Stimulated activated CD4-positive, alpha-beta T cell treated with anti-CD3 and anti-CD28 coated beads, Interleukin-4, amount 100 ng/mL, for 1 hour (primary cell): ENCODE results near the gene LRRFIP1.

ENCODE experiments used
- DNase-seq: peaks from one replicate; pipeline ENCODE4 v3.0.0-alpha.2; 2020

LRRFIP1 gene

GRCh38 chr2:237798236-237799059, 171.1 kb downstream of the LRRFIP1 start, which contains the start of gene RBM44:
TSS of gene RBM44 (plus strand) at chr2:237798779. CDS start at chr2:237813610, 14,831 bp downstream.
- DNase-seq: no peak

DNA sequence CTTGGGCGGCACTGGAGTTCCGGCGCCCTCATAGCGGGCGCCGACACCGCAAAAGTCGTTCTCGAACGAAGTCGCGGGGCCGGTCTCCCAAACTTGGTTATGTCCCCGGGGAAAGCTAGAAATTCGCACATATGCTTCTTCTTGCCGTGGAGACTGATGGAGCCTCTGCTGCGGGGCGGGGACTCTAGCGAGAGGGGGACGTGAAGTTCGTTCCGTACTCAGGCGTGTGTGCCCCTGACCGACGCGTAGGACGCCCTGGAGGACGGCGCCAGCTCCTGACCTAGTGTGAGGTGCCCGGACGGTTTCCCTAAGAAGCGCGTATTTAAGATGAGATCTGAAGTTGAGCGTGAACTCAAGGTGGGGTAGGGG, 171.7 kb downstream of the LRRFIP1 start:
- DNase-seq: no peak

DNA sequence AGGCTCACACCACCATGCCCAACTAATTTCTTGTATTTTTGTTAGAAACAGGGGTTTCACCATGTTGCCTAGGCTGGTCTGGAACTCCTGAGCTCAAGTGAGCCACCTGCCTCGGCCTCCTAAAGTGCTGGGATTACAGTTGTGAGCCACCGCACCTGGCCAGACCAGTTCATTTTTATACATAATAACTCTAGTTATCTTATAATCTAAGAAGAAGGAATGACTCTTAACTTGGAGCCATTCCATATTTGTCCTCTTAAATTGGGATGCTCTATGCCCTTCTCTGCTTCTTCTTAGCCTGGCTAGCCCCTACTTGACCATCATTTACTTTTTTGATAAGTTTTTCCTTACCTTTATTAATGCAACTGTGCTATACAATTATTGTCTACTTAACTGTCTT, 174.1 kb downstream of the LRRFIP1 start:
- no peak for DNase-seq

DNA sequence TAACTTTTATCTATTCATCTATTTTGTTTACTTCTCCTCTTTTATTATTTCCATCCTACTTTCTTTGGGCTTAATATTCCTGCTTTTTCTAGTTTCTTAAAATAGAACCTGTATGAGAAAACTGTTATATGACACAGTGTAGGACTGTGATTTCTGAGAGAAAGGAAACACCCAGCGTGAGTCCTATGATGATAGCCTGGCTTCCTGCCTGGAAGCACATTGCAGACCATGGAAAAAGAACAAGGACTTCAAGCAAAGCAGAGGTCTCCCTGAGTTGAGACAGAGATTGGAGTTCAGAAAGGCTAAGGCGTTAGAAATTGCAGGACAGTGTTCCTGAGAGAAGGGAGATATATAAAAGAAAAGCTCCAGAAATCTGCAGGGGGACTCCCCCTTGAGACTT, 178.9 kb downstream of the LRRFIP1 start:
- no peak for DNase-seq

DNA sequence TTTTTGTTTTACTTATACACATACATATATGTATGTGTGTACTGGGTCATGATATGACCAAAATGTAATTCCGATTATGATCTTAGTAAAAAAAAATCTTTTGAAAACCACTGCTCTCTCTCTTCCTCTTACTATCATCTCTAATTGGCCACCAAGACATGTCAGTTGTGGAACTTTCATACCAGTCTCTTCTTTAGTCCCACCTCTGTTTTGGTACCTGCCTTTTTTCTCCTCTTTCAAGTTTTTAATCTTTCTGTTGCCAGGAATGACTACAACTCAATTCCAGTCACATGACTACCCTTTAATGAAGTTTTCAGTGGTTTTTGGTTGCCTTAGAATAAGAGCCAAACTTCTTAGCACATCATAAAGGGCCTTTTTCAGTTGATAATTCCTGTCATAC, 188.2 kb downstream of the LRRFIP1 start:
- DNase-seq: no peak

GRCh38 chr2:237816531-237816930, 189.1 kb downstream of the LRRFIP1 start:
- DNase-seq: no peak

DNA sequence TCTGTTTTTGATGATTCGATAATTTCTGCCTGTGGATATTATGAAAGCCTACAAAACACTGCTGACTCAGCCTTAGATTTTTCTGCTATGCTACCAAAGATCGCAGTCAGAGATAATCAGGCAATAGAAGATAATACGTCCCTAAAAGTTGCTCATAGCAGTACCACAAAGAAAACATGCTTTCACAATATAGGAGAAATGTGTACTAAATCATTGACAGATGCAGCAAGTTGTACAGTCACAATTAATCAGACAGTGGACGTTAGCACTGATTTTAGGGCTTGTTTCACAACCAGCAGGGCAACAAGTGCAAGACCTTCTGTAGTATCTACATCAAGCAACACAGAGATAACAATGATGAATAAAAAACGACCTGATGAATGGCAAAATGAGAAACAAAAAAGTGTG, 190.7 kb downstream of the LRRFIP1 start:
- no peak for DNase-seq

DNA sequence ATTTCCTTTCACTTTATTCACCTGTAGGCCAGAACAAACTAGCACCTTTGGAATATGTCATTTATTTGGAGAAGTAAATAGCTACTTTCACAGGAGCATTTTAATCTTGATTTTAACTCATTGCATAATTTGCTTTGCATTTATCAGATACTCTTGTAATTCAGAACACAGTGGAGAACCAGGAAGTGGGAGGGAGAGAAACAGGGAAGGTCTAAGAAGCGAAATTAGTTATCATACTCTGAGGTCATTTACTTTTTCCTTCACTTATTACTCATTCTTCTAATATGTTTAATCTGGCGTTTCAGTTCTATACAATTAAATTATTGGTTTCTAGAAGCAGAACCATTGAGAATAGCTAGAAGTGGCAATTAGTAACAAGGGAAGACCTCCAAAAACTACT, 191.8 kb downstream of the LRRFIP1 start:
- DNase-seq: no peak

GRCh38 chr2:237820421-237820820, 193.0 kb downstream of the LRRFIP1 start:
- DNase-seq: no peak

- no peak for DNase-seq
Measured at GRCh38 chr2:237823544-237823943, 196.2 kb downstream of the LRRFIP1 start.

GRCh38 chr2:237824085-237824484, 196.7 kb downstream of the LRRFIP1 start:
- no peak for DNase-seq

GRCh38 chr2:237827421-237827987, 200.1 kb downstream of the LRRFIP1 start:
- no peak for DNase-seq
